ENCODE measurements around the gene POF1B.
"Not testable (repeated sequence)": the region's sequence is repeated elsewhere in the genome, so short reads cannot be mapped to it uniquely, and the experiment has no call there.

POF1B gene

DNA sequence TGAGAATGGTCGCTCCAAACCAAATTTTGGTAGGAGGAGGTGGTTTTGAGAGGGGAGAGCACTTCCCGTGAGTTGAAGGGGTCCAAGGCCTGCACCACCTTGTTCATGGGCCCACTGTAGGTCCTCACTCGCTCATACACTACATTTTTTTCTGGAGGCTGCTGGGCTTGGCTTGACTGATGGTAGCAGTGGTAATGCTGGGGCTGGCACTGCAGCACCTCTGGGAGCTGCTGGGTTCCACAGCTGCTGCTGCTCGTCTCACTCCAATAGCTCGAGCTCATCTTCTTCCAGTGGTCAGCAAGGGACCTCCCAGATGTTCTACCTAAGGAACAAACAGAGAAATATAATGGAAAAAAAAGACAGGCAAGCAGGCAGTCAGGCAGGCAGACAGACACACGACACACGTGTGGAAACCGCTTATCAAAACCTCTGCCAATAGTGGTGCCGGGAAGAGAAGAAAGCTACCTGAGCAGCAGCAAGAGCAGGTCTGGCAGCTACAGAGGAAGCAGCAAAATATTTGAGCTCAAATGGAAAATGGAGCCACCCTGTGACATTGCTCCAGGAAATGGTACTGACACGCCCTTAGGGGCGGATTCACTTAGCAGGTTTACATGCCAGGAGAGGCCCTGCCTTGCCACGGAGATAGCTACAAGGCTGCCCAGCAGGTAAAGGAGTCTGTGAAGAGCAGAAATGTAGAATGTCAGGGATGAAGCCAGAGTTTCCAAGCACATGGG, at the start of gene POF1B:
Gene POF1B, minus strand, starts transcription at position 492 of the 734 bp plus-strand sequence. Its CDS starts 211 bp downstream, at position 281.
- DNase-seq: no peak

- DNase-seq: no peak
Measured at GRCh38 chrX:85429066-85429465, 49.6 kb upstream of the POF1B start.

- no peak for DNase-seq
Measured at GRCh38 chrX:85419293-85419692, 39.8 kb upstream of the POF1B start.

GRCh38 chrX:85391878-85392238, 12.4 kb upstream of the POF1B start:
- no peak for DNase-seq

DNA sequence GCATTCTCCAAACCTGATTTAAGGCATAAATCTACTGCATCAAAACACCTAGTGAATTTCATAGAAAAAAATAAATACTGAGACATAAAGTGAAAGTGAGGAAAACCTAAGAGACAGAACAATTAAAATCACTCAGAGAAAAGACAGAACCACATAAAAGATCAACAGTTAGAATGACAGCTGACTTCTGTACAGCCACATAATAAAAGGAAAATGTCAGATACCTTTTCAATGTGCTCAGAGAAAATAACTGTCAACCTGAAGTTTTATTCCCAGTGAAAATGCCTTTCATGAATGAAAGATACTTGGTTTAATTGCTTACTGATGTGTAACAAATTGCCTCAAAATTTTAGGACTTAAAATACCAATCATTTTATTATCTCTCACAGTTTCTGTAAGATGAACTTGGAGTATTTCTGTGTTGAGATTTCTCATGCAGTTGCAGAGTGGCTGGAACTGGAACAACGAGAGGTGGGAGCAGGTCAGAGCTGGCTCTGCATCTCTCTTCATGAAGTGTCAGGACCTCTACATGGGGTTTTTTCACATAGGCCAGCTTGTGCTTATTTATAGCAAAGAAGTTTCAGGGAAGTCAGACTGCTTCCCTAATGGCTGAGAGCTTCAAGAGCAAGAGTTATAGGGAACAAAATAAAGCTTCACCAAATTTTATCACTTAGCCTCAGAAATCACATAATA, 11.9 kb upstream of the POF1B start:
- DNase-seq: no peak

- no peak for DNase-seq
Measured at GRCh38 chrX:85381602-85382001, 2.1 kb upstream of the POF1B start.

GRCh38 chrX:85378461-85378860, 1.0 kb downstream of the POF1B start:
- no peak for DNase-seq

DNA sequence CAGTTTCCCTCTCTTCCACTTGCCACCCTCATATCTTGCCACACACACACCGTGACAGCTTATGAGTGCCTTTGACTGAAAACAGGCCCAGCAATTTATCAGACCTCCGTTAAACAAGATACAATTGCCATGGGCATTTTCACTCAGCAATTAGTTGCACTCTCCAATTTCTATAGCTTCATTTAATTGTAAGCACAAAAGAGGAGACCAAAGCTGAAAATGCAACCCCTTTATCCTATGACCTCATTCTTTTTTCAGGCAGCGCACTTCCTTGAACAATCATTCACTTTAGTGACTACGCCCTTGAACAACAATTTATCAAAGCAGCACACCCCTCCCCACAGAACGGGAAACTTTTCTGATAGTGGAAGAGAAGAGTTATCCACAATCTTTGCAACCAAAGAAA, 4.1 kb downstream of the POF1B start:
- DNase-seq: no peak

- no peak for DNase-seq
Measured at GRCh38 chrX:85365370-85365995, 14.0 kb downstream of the POF1B start.

- no peak for DNase-seq
Measured at GRCh38 chrX:85359051-85359450, 20.4 kb downstream of the POF1B start.

DNA sequence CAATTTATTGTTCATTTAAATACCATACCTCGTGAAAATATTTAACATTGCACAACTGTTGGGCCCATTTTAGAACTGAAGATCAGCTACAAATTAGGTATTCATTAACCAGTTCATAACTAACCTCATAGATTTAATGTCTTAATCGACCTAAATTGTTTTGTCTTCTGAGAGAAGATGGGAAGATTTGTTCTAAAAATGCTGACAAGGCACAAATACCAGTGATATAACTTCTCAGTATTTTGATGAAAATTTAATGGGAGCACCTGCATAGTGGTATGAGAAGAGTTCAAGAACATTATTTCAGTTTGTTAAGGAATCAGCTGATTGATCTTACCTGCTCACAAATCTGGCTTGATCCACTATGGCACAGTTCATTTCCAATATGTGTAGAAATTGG, 33.9 kb downstream of the POF1B start:
- no peak for DNase-seq

DNA sequence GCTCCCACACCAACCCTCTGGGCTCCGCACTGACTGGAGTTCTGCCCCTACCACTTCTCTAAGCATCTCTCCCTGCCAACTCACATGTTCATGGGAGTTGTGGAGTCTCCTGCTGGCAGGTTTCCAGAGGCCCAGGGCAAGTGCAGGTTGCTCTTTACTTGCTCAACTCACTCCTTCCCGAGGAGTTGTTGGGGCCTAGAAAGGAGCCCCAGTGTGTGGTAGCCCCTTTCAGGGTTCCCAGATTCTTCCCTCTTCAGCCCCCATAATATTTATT, 52.5 kb downstream of the POF1B start:
- no peak for DNase-seq

GRCh38 chrX:85326234-85327059, 53.0 kb downstream of the POF1B start:
- no peak for DNase-seq

DNA sequence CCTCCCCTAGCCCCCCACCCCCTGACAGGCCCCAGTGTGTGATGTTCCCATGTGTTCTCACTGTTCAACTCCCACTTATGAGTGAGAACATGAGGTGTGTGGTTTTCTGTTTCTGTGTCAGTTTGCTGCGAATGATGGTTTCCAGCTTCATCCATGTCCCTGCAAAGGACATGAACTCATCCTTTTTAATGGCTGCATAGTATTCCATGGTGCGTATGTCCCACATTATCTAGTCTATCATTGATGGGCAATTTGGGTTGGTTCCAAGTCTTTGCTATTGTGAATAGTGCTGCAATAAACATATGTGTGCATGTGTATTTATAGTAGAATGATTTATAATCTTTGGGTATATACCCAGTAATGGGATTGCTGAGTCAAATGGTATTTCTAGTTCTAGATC, 68.1 kb downstream of the POF1B start:
- DNase-seq: not testable (repeated sequence)

GRCh38 chrX:85309717-85310116, 69.7 kb downstream of the POF1B start:
- no peak for DNase-seq

- DNase-seq: no peak
Measured at GRCh38 chrX:85303544-85303943, 75.9 kb downstream of the POF1B start.

DNA sequence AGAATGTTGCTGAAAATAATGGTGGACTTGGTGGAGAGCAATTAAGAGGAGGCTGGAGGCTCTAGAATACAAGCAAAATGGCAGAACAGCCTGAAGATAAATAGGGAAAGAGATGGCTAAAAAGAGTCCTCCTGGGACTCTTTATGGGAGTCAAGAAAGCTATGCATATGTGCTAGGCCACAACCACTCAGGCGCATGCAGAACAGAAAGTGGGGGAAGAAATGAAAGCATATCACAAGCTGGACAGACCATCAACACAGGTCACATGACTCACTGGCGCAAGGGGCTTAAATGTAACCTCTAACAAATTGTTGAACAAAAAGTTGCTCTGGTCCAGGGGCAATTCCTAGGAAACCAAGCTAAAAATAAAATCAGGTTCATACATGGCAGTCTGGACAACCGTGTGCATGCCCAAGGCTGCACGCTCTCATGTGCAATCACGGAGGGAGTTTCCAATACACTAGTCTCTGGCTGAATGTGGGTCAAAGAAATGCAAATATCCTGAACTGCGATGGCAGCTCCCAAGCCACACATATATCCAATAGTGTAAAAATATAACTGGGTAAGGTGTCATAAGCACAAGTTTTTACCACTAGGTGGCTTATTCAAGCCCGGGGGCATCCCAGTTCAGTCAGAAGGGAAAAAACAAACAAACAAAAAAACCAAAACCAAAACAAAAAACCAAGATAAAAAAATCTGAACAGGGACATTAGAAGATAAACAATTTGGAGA, 90.3 kb downstream of the POF1B start:
- DNase-seq: no peak

DNA sequence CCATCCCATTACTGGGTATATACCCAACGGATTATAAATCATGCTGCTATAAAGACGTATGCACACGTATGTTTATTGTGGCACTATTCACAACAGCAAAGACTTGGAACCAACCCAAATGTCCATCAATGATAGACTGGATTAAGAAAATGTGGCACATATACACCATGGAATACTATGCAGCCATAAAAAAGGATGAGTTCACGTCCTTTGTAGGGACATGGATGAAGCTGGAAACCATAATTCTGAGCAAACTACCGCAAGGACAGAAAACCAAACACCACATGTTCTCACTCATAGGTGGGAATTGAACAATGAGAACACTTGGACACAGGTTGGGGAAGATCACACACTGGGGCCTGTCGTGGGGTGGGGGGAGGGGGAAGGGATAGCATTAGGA, 94.2 kb downstream of the POF1B start:
- DNase-seq: not testable (repeated sequence)

GRCh38 chrX:85244450-85245211, 134.8 kb downstream of the POF1B start:
- no peak for DNase-seq

DNA sequence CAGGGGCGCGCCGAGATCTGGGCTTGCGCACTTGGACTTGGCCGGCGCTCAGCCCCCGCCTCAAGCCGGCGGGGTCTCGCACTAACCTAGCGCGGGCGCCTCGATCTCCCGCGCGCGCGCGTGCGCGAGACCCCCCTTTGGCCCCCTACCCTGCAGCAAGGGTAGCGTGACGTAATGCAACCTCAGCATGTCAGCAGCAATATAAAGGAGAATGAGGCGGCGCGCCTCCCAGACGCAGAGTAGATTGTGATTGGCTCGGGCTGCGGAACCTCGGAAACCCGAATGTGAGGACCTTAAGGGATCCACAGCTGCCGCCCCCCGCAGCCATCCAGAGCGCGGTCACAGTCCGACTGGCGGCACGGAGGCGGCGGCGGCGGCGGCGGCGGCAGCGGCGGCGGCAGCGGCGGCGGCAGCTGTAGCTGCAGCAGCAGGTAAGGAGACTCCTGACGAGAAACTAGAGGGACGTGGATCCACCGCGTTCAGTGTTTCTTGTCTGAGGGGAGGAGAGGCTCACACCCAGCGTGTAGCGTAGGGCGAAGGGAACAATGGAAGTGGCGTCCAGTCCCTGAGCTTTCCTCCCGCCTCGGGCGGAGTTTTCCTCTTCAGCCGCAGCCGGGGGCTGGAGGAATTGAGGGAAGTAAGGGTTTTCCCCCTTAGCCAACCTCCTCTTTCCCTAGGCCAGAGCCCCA, 135.6 kb downstream of the POF1B start, which contains the start of the genes SATL1 and ZNF711:
Gene SATL1, minus strand, starts transcription at position 19 of the 689 bp plus-strand sequence. CDS start 134,811 bp downstream, outside the sequence.
Gene ZNF711, plus strand, starts transcription at position 231 of the 689 bp plus-strand sequence. CDS start 3,582 bp downstream, outside the sequence.
- DNase-seq: peak in 1 of 2 experiments; percentile 2

DNA sequence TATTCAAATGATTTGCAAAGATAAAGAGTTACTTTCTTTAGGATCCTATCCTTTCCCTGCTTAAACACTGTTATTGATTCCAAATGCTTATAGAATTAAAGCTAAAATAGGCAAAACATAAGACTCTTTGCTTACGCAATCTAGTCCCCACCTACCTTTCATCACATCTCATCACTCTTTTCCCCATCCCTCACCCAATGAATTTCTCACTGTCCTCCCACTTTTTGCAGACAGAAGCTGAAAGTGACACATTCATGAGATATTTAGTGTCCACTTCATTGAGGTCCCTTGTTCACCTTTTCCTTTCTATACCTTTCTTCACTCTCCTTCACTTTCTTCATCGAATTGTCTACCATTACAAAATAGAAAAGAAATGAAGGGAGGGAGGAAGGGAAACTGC, 136.3 kb downstream of the POF1B start:
- DNase-seq: no peak
